Thyroid gland (tissue), 4 donors: Measurements from ENCODE around the gene THYN1. TPM values are rescaled to one million over a fixed set of nuclear protein-coding genes. Genes with fewer than 3 reads are reported as not detected.
A peak's percentile ranks its signal among the peaks of the same experiment; 100 is the strongest.

Experiments used
- DNase-seq, 2 donors: peaks; one replicate each; pipeline ENCODE4 v3.0.0-alpha.2; 2019
- H3K27ac ChIP-seq, 3 donors: fragments of 200-600 bp; sonication (generic); 1 replicate in 2 of 3; 2 replicates in 1 of 3; pipeline ENCODE4 v1.5.1; 2016 to 2019; ENCODE audit warnings: mild to moderate bottlenecking in 1 of 3, moderate library complexity in 1 of 3
- H3K27me3 ChIP-seq: fragments of 200-600 bp; sonication (generic); one replicate; pipeline ENCODE4 v1.5.1; 2019
- H3K36me3 ChIP-seq, 2 donors: fragments of 200-600 bp; sonication (generic); one replicate each; pipeline ENCODE4 v1.5.1; 2016 to 2019
- H3K4me1 ChIP-seq, 2 donors: fragments of 200-600 bp; sonication (generic); one replicate each; pipeline ENCODE4 v1.5.1; 2017 to 2019
- H3K4me3 ChIP-seq, 3 donors: fragments of 200-600 bp; sonication (generic); replicated peaks in 1 of 3; 1 replicate in 2 of 3; 2 replicates in 1 of 3; pipeline ENCODE4 v1.5.1; 2016; ENCODE audit warnings: mild to moderate bottlenecking in 1 of 3
- H3K9me3 ChIP-seq: fragments of 200-600 bp; sonication (generic); one replicate; pipeline ENCODE4 v1.5.1; 2017
- POLR2A ChIP-seq, 2 donors: fragments of 450-650 bp; IDR thresholded peaks; one replicate each; pipeline ENCODE4 v1.6.1; 2017; ENCODE audit warnings: antibody characterized with exemption in 2 of 2, mild to moderate bottlenecking in 2 of 2, moderate library complexity in 1 of 2
- WGBS, 2 donors: methylation state at CpG; one replicate each; pipeline ENCODE4 v1.1.5; 2017; 5-methylcytosine and 5-hydroxymethylcytosine counted together
- intact Hi-C: fragments of 100-400 bp; cut with DNase I; formaldehyde crosslinking; loops from one replicate; pipeline ENCODE4 v1.15.1; 2023
- total RNA-seq, 4 donors: library from RNA; depleted of rRNA; stranded (reverse); fragments of >200 nt; gene quantifications; one replicate each; pipeline ENCODE4 v1.2.3, GENCODE V29; 2016
- TF ChIP-seq, protein P1 (sequence below), 6 experiments: fragments of 200-600 bp in 3 of 6; fragments of 450-650 bp in 3 of 6; sonication (generic) in 3 of 6; IDR thresholded peaks; one replicate each; pipeline ENCODE4 v1.5.1; 2016 to 2019; ENCODE audit warnings: antibody characterized with exemption in 6 of 6, mild to moderate bottlenecking in 2 of 6, inconsistent platforms in 1 of 6, moderate library complexity in 1 of 6

Gene THYN1
- total RNA-seq, 4 donors from 2014 or later: 42.4 to 77.9 (median 63.8) TPM

DNA sequence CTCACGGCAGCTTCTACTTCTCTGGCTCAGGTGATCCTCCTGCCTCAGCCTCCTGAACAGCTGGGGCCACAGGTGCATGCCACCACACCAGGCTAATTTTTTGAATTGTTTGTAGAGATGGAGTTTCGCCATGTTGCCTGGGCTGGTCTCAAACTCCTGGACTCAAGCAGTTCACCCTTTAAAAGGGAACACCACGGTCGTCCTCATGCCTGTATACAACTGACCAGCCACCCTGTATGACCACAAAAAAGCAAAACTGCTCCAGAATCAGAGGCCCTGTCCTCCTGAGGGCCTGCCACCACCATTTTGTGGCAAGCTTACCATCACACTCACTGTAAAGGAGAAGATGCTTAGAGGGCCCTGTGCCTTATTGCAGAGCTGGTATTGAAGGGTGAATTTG is 25.2 kb upstream of the THYN1 start:
- TF ChIP-seq, protein P1, sequence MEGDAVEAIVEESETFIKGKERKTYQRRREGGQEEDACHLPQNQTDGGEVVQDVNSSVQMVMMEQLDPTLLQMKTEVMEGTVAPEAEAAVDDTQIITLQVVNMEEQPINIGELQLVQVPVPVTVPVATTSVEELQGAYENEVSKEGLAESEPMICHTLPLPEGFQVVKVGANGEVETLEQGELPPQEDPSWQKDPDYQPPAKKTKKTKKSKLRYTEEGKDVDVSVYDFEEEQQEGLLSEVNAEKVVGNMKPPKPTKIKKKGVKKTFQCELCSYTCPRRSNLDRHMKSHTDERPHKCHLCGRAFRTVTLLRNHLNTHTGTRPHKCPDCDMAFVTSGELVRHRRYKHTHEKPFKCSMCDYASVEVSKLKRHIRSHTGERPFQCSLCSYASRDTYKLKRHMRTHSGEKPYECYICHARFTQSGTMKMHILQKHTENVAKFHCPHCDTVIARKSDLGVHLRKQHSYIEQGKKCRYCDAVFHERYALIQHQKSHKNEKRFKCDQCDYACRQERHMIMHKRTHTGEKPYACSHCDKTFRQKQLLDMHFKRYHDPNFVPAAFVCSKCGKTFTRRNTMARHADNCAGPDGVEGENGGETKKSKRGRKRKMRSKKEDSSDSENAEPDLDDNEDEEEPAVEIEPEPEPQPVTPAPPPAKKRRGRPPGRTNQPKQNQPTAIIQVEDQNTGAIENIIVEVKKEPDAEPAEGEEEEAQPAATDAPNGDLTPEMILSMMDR (IDR thresholded peaks at IDR 0.05): no peak
- no peak for TF ChIP-seq POLR2A (IDR thresholded peaks at IDR 0.05)
- no peak for DNase-seq
- no peaks in the 10 kb centered on the region for H3K36me3 ChIP-seq
- H3K4me1 ChIP-seq: peaks cover 9 to 33% of the 10 kb centered on the region in 2 donors
- intact Hi-C loops: no loop called here
- no peak overlapping the region for H3K4me3 ChIP-seq
- H3K27me3 ChIP-seq: peaks cover 16% of the 10 kb centered on the region
- 91 to 98% methylated on average over 4 of the region's 4 CpGs for WGBS, 2 donors
- no peak overlapping the region for H3K27ac ChIP-seq
- H3K9me3 ChIP-seq: no peaks in the 10 kb centered on the region

DNA sequence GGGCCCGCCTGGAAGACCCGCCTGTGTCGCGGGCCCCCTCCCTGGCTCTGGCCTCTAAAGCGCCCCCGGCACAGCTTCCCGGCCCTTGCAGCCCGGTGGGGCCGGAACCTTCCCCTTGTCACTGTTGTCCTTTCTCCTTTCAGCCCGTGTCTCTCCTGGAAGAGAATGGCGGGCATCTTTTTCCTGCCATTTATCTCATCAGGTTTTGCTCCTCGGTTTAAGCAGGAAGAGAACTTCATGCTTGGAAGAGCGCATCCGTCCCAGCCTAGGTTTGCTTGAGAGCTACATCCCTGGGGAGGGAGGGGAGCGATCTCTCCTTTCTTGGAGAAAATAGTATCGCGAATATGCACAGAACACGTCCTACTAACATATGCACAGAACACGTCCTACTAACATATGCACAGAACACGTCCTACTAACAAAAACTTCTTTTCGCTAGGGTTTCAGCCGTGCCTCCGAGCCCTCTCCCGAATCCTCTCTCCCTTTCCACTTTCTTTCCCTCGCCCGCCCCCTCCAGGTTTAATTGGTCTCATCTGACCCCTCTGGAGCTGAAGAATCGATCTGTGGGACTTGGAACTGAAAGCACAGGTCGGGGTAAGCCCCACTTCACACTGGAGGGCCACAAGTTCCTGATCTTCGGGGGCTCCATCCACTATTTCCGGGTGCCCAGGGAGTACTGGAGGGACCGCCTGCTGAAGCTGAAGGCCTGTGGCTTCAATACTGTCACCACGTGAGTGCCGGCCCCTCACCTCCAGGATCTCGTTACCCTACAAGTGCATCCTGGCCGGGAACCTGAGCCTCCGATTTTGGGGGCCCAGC is 24.2 kb upstream of the THYN1 start:
- no peaks in the 10 kb centered on the region for H3K36me3 ChIP-seq
- peaks cover 9 to 25% of the 10 kb centered on the region in 2 donors for H3K4me1 ChIP-seq
- 26 to 37% methylated on average over 31 of the region's 36 CpGs for WGBS, 2 donors
- H3K27me3 ChIP-seq: peaks cover 16% of the 10 kb centered on the region
- TF ChIP-seq, protein P1 (IDR thresholded peaks at IDR 0.05): no peak
- TF ChIP-seq POLR2A (IDR thresholded peaks at IDR 0.05): no peak
- H3K27ac ChIP-seq: no peak overlapping the region
- no peak for DNase-seq
- intact Hi-C loops: no loop called here
- peak overlapping the region in 1 of 3 donors; percentile 34 for H3K4me3 ChIP-seq
- no peaks in the 10 kb centered on the region for H3K9me3 ChIP-seq

- Histone ChIP-seq H3K27ac (no peak overlapping the region), H3K4me1 (peaks cover 9 to 22% of the 10 kb centered on the region in 2 donors), H3K4me3 (peak overlapping the region in 1 of 3 donors; percentile 34), H3K27me3 (peaks cover 16% of the 10 kb centered on the region), H3K36me3 (no peaks in the 10 kb centered on the region), H3K9me3 (no peaks in the 10 kb centered on the region)
- intact Hi-C loops: no loop called here
- TF ChIP-seq, protein P1 (IDR thresholded peaks at IDR 0.05): no peak
- DNase-seq: no peak
- 1% methylated on average over 23 of the region's 88 CpGs; no CpG with 5 or more reads in 1 of the 2 donors for WGBS, 2 donors
Measured at GRCh38 chr11:134276396-134277182, 23.4 kb upstream of the THYN1 start.

DNA sequence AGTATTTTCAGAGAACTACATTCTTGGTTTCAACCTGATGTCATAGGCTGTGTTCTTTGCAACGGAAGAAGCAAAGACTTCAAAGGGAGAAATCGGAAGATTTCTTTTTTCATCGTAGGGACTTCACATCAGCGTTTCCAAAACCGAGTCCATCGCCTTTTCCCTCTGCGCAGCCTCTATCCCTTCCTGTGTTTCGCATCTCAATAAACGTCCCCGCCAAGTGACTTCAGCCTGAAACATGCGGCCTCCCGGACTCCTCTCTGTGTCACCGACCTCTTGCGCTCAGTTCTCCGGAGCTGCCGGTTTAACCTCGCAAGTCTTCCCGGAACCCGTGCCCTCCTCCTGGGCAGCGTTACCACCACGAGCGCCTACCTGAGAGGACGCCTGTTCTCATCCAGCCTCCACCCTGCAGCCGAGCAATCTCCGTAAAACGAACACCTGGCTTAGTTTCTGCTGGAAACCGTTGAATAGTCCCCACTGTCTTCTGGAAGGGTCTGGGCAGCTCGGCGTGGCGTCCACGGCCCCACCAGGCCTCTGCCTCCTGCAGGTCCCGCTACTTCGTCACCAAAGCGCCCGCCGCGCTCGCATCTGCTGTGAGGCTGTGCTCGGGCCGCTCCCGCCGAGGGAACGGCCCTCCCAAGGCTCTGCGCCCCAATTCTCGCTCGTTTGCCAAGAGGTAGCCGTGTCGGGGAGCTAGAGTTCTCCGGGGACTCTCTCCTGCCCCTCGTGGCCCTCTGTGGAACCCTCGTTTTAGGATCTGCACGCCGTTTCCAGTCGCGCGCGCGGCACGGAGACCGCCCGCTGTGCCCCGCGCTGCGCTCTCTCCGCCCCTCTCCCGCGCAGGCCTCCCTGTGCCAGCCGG is 22.6 kb upstream of the THYN1 start, which contains the start of gene GLB1L3:
GLB1L3 (plus strand) TSS at position 846 of the 862 bp plus-strand sequence. CDS start 362 bp downstream, outside the sequence.
- peak; percentile 39 to 47 for DNase-seq
- Histone ChIP-seq H3K27me3 (peaks cover 16% of the 10 kb centered on the region), H3K4me3 (peak within 1 kb of the TSS in 1 of 3 donors; percentile 34), H3K9me3 (no peaks in the 10 kb centered on the region), H3K4me1 (peaks cover 9 to 22% of the 10 kb centered on the region in 2 donors), H3K36me3 (no peaks in the 10 kb centered on the region), H3K27ac (no peak within 1 kb of the TSS)
- intact Hi-C loops: no loop called here
- 4 to 6% methylated on average over 47 to 48 of the region's 68 CpGs for WGBS, 2 donors
- no peak for TF ChIP-seq POLR2A (IDR thresholded peaks at IDR 0.05)
- TF ChIP-seq, protein P1 (IDR thresholded peaks at IDR 0.05): peak in 2 of 6 experiments; percentile 13 to 35
